BJ (cell line): ENCODE data around the gene GRIK3. TPM values are rescaled to one million over a fixed set of nuclear protein-coding genes. Genes with fewer than 3 reads are reported as not detected.

Experiments
- CTCF ChIA-PET: fragments of 350-600 bp; formaldehyde crosslinking; extraction: SDS; loops from one replicate; lab custom pipeline; 2021; ENCODE audit warnings: antibody characterized with exemption, inconsistent platforms; lab: Yijun Ruan, JAX
- POLR2A ChIA-PET: fragments of 300-600 bp; sonication (Branson Sonifier 250); formaldehyde crosslinking; extraction: SDS; loops from one replicate; lab custom pipeline; 2021; ENCODE audit warnings: antibody characterized with exemption; lab: Charles Lee
- DNase-seq: peaks from one replicate; pipeline ENCODE4 v3.0.0-alpha.2; 2011; ENCODE audit warnings: low read depth
- H3K27me3 ChIP-seq: 2 replicates; pipeline ENCODE4 v1.6.0; 2011; ENCODE audit warnings: low read length; ENCODE audit not compliant: control insufficient read depth, insufficient read depth
- H3K36me3 ChIP-seq: 2 replicates; pipeline ENCODE4 v1.5.1; 2011; ENCODE audit warnings: low read length; ENCODE audit not compliant: control insufficient read depth, insufficient read depth
- H3K4me3 ChIP-seq: 2 replicates; pipeline ENCODE4 v1.5.1; 2011; ENCODE audit warnings: low read depth, mild to moderate bottlenecking, control low read depth, low read length
- CTCF ChIP-seq: IDR thresholded peaks from 2 replicates; pipeline ENCODE4 v1.5.1; 2011; ENCODE audit warnings: low read depth, mild to moderate bottlenecking, control low read depth, inconsistent platforms, low read length, moderate library complexity; ENCODE audit not compliant: insufficient read depth
- polyA plus RNA-seq: library from polyadenylated mRNA; depleted of rRNA; stranded (reverse); fragments of >200 nt; gene quantifications from 2 replicates; pipeline ENCODE4 v1.2.3, GENCODE V29; 2011

Gene GRIK3
- polyA plus RNA-seq, 1 experiment: not detected

- no peaks in the 10 kb centered on the region for H3K27me3 ChIP-seq
- TF ChIP-seq CTCF: no peak
- H3K4me3 ChIP-seq: no peak overlapping the region
- no peak for DNase-seq
- CTCF ChIA-PET: interaction anchor here (1.1 kb wide), 1 partner anchor 24 kb away, joined by 3 read pairs; no protein-coding TSS in a partner anchor
- no peaks in the 10 kb centered on the region for H3K36me3 ChIP-seq
- POLR2A ChIA-PET: no interaction called here
Observed at GRCh38 chr1:36913484-36914060, 120.7 kb downstream of the GRIK3 start.

DNA sequence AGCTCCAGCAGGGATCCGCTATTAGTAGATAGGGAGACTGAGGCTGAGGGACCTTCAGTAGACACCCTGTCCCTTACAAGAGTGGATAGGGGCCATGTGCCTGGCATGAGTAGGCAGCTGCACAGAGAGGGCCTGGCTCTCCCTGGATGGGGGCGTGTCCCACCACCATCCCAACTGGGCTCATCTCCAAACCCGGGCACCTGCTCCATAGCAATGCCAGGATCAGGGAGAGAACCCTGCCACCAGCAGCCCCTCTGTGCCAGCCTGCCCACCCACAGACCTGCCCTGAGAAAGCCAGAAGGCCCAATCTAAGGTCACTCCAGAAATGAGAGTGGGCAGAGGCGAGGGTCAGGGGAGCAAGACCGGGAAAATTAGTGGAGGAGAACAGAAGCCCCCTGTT, 121.3 kb downstream of the GRIK3 start:
- no peak for TF ChIP-seq CTCF
- no peaks in the 10 kb centered on the region for H3K27me3 ChIP-seq
- H3K4me3 ChIP-seq: no peak overlapping the region
- H3K36me3 ChIP-seq: no peaks in the 10 kb centered on the region
- CTCF ChIA-PET: interaction anchor here (1.1 kb wide), 1 partner anchor 23 kb away, joined by 3 read pairs; no protein-coding TSS in a partner anchor
- DNase-seq: no peak
- POLR2A ChIA-PET: no interaction called here

- no peak for DNase-seq
- ChIA-PET CTCF (no interaction called here), POLR2A (no interaction called here)
- H3K4me3 ChIP-seq: no peak overlapping the region
- no peaks in the 10 kb centered on the region for H3K36me3 ChIP-seq
- no peaks in the 10 kb centered on the region for H3K27me3 ChIP-seq
- TF ChIP-seq CTCF: no peak
Observed at GRCh38 chr1:36912365-36912865, 121.9 kb downstream of the GRIK3 start.

DNA sequence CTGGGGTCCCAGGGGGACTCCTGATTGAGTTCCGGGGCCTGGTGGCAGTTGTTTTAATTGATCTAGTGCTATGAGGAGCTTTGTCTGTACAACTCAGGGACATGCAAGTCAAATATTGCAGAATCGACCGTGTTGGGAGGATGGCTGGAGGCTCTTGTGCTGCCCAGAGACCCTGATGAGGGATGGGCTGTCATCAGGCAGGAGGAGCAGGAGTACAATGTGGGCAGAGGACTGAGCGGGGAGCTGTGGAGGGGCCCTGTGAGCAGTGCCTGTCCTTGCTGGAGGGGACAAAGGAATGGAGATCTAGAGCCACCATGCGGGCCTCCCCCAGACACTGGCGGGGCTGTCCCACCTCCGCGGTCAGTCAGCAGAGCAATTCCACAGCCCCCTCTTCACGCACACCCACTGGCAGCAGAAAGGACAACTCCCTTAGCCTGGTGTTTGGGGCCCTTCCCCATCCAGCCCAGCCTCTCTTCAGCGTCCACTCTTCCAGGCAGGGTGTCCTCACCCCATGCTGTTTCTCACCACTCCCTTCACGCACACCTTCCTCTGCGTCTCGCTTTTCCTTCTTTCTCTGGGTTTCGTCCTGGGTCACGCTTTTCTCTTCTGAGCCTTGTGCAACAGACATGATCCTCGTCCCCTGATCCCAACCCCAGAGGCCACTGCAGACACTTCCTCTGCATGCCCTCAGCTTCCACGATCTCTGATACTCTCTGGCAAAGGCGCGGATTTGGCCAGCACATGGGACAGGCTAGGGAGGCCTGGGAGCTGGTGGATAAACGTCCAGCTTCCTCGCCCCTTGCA, 122.6 kb downstream of the GRIK3 start:
- ChIA-PET POLR2A (no interaction called here), CTCF (no interaction called here)
- DNase-seq: no peak
- TF ChIP-seq CTCF: no peak
- no peak overlapping the region for H3K4me3 ChIP-seq
- no peaks in the 10 kb centered on the region for H3K27me3 ChIP-seq
- no peaks in the 10 kb centered on the region for H3K36me3 ChIP-seq

GRCh38 chr1:36910886-36911540, 123.3 kb downstream of the GRIK3 start:
- no peak for DNase-seq
- Histone ChIP-seq H3K27me3 (no peaks in the 10 kb centered on the region), H3K36me3 (no peaks in the 10 kb centered on the region), H3K4me3 (no peak overlapping the region)
- ChIA-PET POLR2A (no interaction called here), CTCF (no interaction called here)
- TF ChIP-seq CTCF: no peak
